Keratinocyte (primary cell): ENCODE measurements around the gene SLC6A2. TPM values are rescaled to one million over a fixed set of nuclear protein-coding genes. Genes with fewer than 3 reads are reported as not detected.

Experiments
- DNase-seq: peaks from one replicate; pipeline ENCODE4 v3.0.0-alpha.2; 2011; ENCODE audit warnings: low read depth, missing footprints, low spot score
- FAIRE-seq: peaks from 2 replicates; lab custom pipeline; 2011; peaks lifted over from hg19 to GRCh38; lab: Jason Lieb, UNC
- H2AFZ ChIP-seq: 2 replicates; pipeline ENCODE4 v1.6.0; 2012; ENCODE audit warnings: low read length, control low read depth, inconsistent platforms; ENCODE audit not compliant: control insufficient read depth
- H3K27ac ChIP-seq: 2 replicates; pipeline ENCODE4 v1.5.1; 2011; ENCODE audit warnings: low read length; ENCODE audit not compliant: control insufficient read depth, insufficient read depth
- H3K27me3 ChIP-seq: 3 replicates; pipeline ENCODE4 v1.6.0; 2011; ENCODE audit warnings: low read length; ENCODE audit not compliant: control insufficient read depth, insufficient read depth; ENCODE audit errors: extremely low read depth
- H3K36me3 ChIP-seq, 2 experiments: 2 replicates in 1 of 2; 3 replicates in 1 of 2; pipeline ENCODE4 v1.5.1; 2011; ENCODE audit warnings: low read length in 2 of 2, mild to moderate bottlenecking in 1 of 2; ENCODE audit not compliant: control insufficient read depth in 2 of 2, insufficient read depth in 2 of 2; ENCODE audit errors: extremely low read depth in 1 of 2
- H3K4me1 ChIP-seq: 3 replicates; pipeline ENCODE4 v1.5.1; 2011; ENCODE audit warnings: low read length; ENCODE audit not compliant: control insufficient read depth, insufficient read depth; ENCODE audit errors: extremely low read depth
- H3K4me2 ChIP-seq: 3 replicates; pipeline ENCODE4 v1.6.0; 2011; ENCODE audit warnings: low read depth, low read length; ENCODE audit not compliant: control insufficient read depth, insufficient read depth; ENCODE audit errors: extremely low read depth
- H3K4me3 ChIP-seq, 3 experiments: fragments of 200-600 bp in 1 of 3; sonication (generic) in 1 of 3; 2 replicates in 2 of 3; 3 replicates in 1 of 3; pipeline ENCODE4 v1.5.1; 2011 to 2016; ENCODE audit warnings: low read length in 3 of 3, mild to moderate bottlenecking in 3 of 3, control low read depth in 2 of 3, inconsistent platforms in 1 of 3, low read depth in 1 of 3, mixed read lengths in 1 of 3, mixed run types in 1 of 3, moderate library complexity in 1 of 3; ENCODE audit not compliant: control insufficient read depth in 2 of 3, insufficient read depth in 2 of 3; ENCODE audit errors: extremely low read depth in 1 of 3
- H3K79me2 ChIP-seq: 2 replicates; pipeline ENCODE4 v1.6.0; 2012; ENCODE audit warnings: low read length; ENCODE audit not compliant: control insufficient read depth, insufficient read depth
- H3K9ac ChIP-seq: 3 replicates; pipeline ENCODE4 v1.6.0; 2011; ENCODE audit warnings: low read length; ENCODE audit not compliant: control insufficient read depth, insufficient read depth; ENCODE audit errors: extremely low read depth
- H3K9me1 ChIP-seq: 3 replicates; pipeline ENCODE4 v1.6.0; 2011; ENCODE audit warnings: low read length; ENCODE audit not compliant: control insufficient read depth, insufficient read depth; ENCODE audit errors: extremely low read depth
- H3K9me3 ChIP-seq: 2 replicates; pipeline ENCODE4 v1.5.1; 2012; ENCODE audit warnings: low read depth, low read length; ENCODE audit not compliant: control insufficient read depth
- H4K20me1 ChIP-seq: 3 replicates; pipeline ENCODE4 v1.6.0; 2011; ENCODE audit warnings: low read length; ENCODE audit not compliant: control insufficient read depth, insufficient read depth; ENCODE audit errors: extremely low read depth
- EZH2 ChIP-seq: IDR thresholded peaks from one replicate; pipeline ENCODE4 v1.6.1; 2012; ENCODE audit warnings: inconsistent platforms, mild to moderate bottlenecking, low read length, moderate library complexity
- dilution Hi-C: fragments of 300-500 bp; cut with MboI; formaldehyde crosslinking; loops from one replicate; pipeline ENCODE4 v1.7.0; 2020; ENCODE audit warnings: low sequenced_read_pairs; ENCODE audit not compliant: extremely low pct_ligation_motif_present
- polyA plus RNA-seq, 5 experiments: library from polyadenylated mRNA; depleted of rRNA in 3 of 5; stranded (reverse) in 3 of 5; stranded (forward) in 1 of 5; unstranded in 1 of 5; fragments of >200 nt; gene quantifications; 1 replicate in 1 of 5; 2 replicates in 3 of 5; 3 replicates in 1 of 5; pipeline versions ENCODE4 v1.2.1 to v1.2.3, GENCODE V29; 2011 to 2012; ENCODE audit warnings: missing spikeins in 2 of 5, low read depth in 1 of 5, low replicate concordance in 1 of 5
- TF ChIP-seq, protein P1 (sequence below), 3 experiments: IDR thresholded peaks in 1 of 3; conservative IDR thresholded peaks in 1 of 3; optimal IDR thresholded peaks in 1 of 3; 2 replicates in 2 of 3; 3 replicates in 1 of 3; pipeline versions ENCODE3 to v1.5.1; 2011; ENCODE audit warnings: low read length in 3 of 3, mild to moderate bottlenecking in 3 of 3, moderate library complexity in 2 of 3, control low read depth in 1 of 3, inconsistent platforms in 1 of 3; ENCODE audit not compliant: insufficient read depth in 2 of 3; ENCODE audit errors: extremely low read depth in 1 of 3

The SLC6A2 gene
- polyA plus RNA-seq, 1 donor (not counting 4 experiments of a cell fraction or from before 2014, with no cell fraction given) = 0.20 TPM

- no peak overlapping the region for H3K27ac ChIP-seq
- FAIRE-seq (no peak), DNase-seq (no peak)
- no peaks in the 10 kb centered on the region for H3K79me2 ChIP-seq
- no peaks in the 10 kb centered on the region for H3K36me3 ChIP-seq
- peaks cover 3% of the 10 kb centered on the region for H3K27me3 ChIP-seq
- H3K4me1 ChIP-seq = no peaks in the 10 kb centered on the region
- H3K4me3 ChIP-seq = no peak overlapping the region
- H3K9me3 ChIP-seq = no peaks in the 10 kb centered on the region
- H3K9ac ChIP-seq = no peak overlapping the region
- peaks cover 2% of the 10 kb centered on the region for H3K9me1 ChIP-seq
- no peak overlapping the region for H2AFZ ChIP-seq
- H4K20me1 ChIP-seq = no peaks in the 10 kb centered on the region
- dilution Hi-C loops = no loop called here
- no peak for TF ChIP-seq EZH2
- TF ChIP-seq, protein P1, sequence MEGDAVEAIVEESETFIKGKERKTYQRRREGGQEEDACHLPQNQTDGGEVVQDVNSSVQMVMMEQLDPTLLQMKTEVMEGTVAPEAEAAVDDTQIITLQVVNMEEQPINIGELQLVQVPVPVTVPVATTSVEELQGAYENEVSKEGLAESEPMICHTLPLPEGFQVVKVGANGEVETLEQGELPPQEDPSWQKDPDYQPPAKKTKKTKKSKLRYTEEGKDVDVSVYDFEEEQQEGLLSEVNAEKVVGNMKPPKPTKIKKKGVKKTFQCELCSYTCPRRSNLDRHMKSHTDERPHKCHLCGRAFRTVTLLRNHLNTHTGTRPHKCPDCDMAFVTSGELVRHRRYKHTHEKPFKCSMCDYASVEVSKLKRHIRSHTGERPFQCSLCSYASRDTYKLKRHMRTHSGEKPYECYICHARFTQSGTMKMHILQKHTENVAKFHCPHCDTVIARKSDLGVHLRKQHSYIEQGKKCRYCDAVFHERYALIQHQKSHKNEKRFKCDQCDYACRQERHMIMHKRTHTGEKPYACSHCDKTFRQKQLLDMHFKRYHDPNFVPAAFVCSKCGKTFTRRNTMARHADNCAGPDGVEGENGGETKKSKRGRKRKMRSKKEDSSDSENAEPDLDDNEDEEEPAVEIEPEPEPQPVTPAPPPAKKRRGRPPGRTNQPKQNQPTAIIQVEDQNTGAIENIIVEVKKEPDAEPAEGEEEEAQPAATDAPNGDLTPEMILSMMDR (optimal IDR thresholded peaks at IDR 0.05 in 1 of 3, IDR thresholded peaks at IDR 0.05 in 1 of 3, conservative IDR thresholded peaks at IDR 0.05 in 1 of 3; ENCODE audit: extremely low read depth in 1 of 3, insufficient read depth in 2 of 3, low read length in 3 of 3) = no peak
- no peak overlapping the region for H3K4me2 ChIP-seq
Observed at GRCh38 chr16:55625843-55626242, 29.9 kb upstream of the SLC6A2 start.

- no peak overlapping the region for H3K27ac ChIP-seq
- H3K9me1 ChIP-seq = peaks cover 2% of the 10 kb centered on the region
- no peak overlapping the region for H3K9ac ChIP-seq
- H3K4me3 ChIP-seq = no peak overlapping the region
- no peaks in the 10 kb centered on the region for H3K79me2 ChIP-seq
- DNase-seq (no peak), FAIRE-seq (no peak)
- no peaks in the 10 kb centered on the region for H3K9me3 ChIP-seq
- H3K36me3 ChIP-seq = no peaks in the 10 kb centered on the region
- TF ChIP-seq EZH2 = no peak
- TF ChIP-seq, protein P1 (optimal IDR thresholded peaks at IDR 0.05 in 1 of 3, IDR thresholded peaks at IDR 0.05 in 1 of 3, conservative IDR thresholded peaks at IDR 0.05 in 1 of 3; ENCODE audit: extremely low read depth in 1 of 3, insufficient read depth in 2 of 3, low read length in 3 of 3) = no peak
- dilution Hi-C loops = no loop called here
- H3K27me3 ChIP-seq = peaks cover 3% of the 10 kb centered on the region
- no peak overlapping the region for H3K4me2 ChIP-seq
- no peaks in the 10 kb centered on the region for H4K20me1 ChIP-seq
- H3K4me1 ChIP-seq = no peaks in the 10 kb centered on the region
- no peak overlapping the region for H2AFZ ChIP-seq
Observed at GRCh38 chr16:55628306-55628968, 27.4 kb upstream of the SLC6A2 start.
